ENCODE measurements around the gene DAPP1. TPM values are rescaled to one million over a fixed set of nuclear protein-coding genes. Genes with fewer than 3 reads are reported as not detected.

DAPP1 gene
- polyA plus RNA-seq, 1 donor from 2014 or later = 172 TPM

DNA sequence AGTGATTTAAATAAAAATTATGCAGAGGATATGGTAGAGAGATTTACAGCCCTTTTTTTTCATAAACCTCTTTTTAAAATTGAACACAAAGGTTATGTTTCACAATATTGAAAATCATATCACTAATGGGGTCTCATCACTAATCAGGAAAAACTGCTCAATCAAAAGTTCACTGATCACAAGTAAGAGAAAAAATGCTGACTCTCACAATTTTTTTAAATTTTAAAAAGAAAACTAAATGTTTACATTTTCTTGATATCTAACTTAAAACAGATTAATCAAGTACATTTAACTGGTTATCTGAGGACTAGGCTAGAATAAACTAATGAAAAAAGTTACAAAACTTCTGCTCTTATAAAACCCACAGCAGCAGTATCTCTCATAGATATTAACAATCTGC is 69.1 kb downstream of the DAPP1 start:
- H3K4me1 Mint-ChIP-seq = peaks cover under 1 to 3% (median 2%) of the 10 kb centered on the region in 3 donors
- peaks cover 3% of the 10 kb centered on the region for H3K36me3 Mint-ChIP-seq
- no peak overlapping the region for H3K4me3 Mint-ChIP-seq
- no peaks in the 10 kb centered on the region for H3K27me3 Mint-ChIP-seq
- no peaks in the 10 kb centered on the region for H3K9me3 Mint-ChIP-seq
- H3K27ac Mint-ChIP-seq = no peak overlapping the region

- Mint-ChIP-seq H3K27me3 (no peaks in the 10 kb centered on the region), H3K9me3 (no peaks in the 10 kb centered on the region), H3K4me3 (no peak overlapping the region), H3K36me3 (peaks cover 3% of the 10 kb centered on the region), H3K4me1 (peaks cover 5 to 8% (median 5%) of the 10 kb centered on the region in 3 donors), H3K27ac (no peak overlapping the region)
These were observed 69.5 kb downstream of the DAPP1 start for GRCh38 chr4:99886146-99886545.

GRCh38 chr4:99887837-99888236 is 71.2 kb downstream of the DAPP1 start:
- no peak overlapping the region for H3K4me3 Mint-ChIP-seq
- H3K9me3 Mint-ChIP-seq = no peaks in the 10 kb centered on the region
- no peak overlapping the region for H3K27ac Mint-ChIP-seq
- H3K27me3 Mint-ChIP-seq = no peaks in the 10 kb centered on the region
- H3K36me3 Mint-ChIP-seq = no peaks in the 10 kb centered on the region
- H3K4me1 Mint-ChIP-seq = peaks cover 10 to 12% (median 11%) of the 10 kb centered on the region in 3 donors

GRCh38 chr4:99891351-99891750 is 74.7 kb downstream of the DAPP1 start:
- Mint-ChIP-seq H3K36me3 (peaks cover 5% of the 10 kb centered on the region), H3K9me3 (no peaks in the 10 kb centered on the region), H3K4me1 (peaks cover 22 to 28% (median 24%) of the 10 kb centered on the region in 3 donors), H3K27ac (peak overlapping the region in 2 of 3 donors; percentile 32 to 67), H3K4me3 (peak overlapping the region in 1 of 4 donors; percentile 44), H3K27me3 (no peaks in the 10 kb centered on the region)

DNA sequence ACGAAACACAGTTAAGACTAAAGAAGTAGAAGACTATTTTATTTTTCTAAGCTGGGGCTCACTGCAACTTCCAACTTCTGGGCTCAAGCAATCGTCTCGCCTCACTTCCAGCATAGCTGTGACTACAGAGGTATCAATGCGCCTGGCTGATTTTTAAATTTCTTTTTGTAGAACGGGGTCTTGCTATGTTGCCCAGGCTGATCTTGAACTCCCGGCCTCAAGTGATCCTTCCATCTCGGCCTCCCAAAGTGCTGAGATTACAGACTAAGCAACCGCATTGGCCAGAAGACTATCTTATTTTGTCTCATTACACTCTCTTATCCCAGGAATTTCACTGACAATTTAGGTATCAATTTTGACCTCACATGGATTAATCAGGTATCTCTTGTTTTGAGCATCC is 76.4 kb downstream of the DAPP1 start:
- Mint-ChIP-seq H3K4me3 (peak overlapping the region; percentile 74 to 100 (median 98)), H3K4me1 (peaks cover 22 to 28% (median 24%) of the 10 kb centered on the region in 3 donors), H3K27me3 (no peaks in the 10 kb centered on the region), H3K9me3 (no peaks in the 10 kb centered on the region), H3K27ac (peak overlapping the region in 2 of 3 donors; percentile 73 to 99), H3K36me3 (peaks cover 5% of the 10 kb centered on the region)

- peak overlapping the region; percentile 96 to 100 (median 99) for H3K4me3 Mint-ChIP-seq
- H3K27me3 Mint-ChIP-seq = no peaks in the 10 kb centered on the region
- H3K4me1 Mint-ChIP-seq = peaks cover 21 to 28% (median 24%) of the 10 kb centered on the region in 3 donors
- H3K36me3 Mint-ChIP-seq = peaks cover 5% of the 10 kb centered on the region
- H3K27ac Mint-ChIP-seq = peak overlapping the region; percentile 97 to 99 (median 97)
- H3K9me3 Mint-ChIP-seq = no peaks in the 10 kb centered on the region
These were observed 77.2 kb downstream of the DAPP1 start for GRCh38 chr4:99893839-99894160.

DNA sequence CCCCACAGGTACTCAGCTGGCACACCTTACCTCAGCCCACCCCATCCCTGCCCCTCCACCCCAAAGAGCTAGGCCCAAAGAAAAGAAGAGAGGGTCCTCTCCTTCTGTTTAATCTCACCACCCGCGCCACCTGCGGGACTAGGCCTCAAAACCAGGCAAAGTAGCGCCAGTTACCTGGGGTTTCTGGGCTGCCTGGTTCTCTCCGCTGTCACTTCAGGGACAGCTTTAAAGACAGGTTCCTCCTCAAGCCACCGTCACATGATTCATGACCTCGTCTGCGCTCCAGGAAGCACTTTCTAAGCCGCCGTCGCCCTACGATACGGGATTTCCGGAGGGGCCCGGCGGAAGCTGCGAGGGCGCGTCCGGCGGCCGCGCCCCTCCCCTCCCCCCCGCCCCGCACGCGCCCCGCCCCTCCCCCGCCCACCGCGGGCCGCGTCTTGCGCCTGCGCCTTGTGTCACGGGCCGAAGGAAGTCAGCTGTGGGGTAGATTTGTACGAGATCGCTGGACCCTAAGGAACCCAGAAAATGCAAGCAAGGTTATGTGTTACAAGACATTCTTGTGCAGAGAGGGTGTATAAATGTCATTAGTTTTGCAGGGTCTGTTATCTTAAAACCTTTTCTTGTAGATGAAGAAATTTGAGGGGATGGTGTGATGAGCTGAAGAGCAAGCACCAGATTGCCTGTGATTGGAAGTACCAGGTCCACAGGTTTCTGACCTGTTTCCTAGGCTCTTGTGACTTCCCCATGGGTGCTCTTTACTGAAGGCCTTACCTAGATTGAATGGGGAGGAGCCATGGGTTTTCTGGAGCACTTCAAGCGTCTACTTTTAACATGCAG is 77.8 kb downstream of the DAPP1 start, which contains the start of gene LAMTOR3:
Gene LAMTOR3 (minus strand): TSS at position 267 of the 837 bp plus-strand sequence. CDS start 464 bp downstream, outside the sequence.
- Mint-ChIP-seq H3K27ac (peak within 1 kb of the TSS; percentile 97 to 99 (median 97)), H3K4me3 (peak within 1 kb of the TSS; percentile 96 to 100 (median 99)), H3K4me1 (peaks cover 21 to 26% (median 24%) of the 10 kb centered on the region in 3 donors), H3K36me3 (peaks cover 5% of the 10 kb centered on the region), H3K27me3 (no peaks in the 10 kb centered on the region), H3K9me3 (no peaks in the 10 kb centered on the region)

DNA sequence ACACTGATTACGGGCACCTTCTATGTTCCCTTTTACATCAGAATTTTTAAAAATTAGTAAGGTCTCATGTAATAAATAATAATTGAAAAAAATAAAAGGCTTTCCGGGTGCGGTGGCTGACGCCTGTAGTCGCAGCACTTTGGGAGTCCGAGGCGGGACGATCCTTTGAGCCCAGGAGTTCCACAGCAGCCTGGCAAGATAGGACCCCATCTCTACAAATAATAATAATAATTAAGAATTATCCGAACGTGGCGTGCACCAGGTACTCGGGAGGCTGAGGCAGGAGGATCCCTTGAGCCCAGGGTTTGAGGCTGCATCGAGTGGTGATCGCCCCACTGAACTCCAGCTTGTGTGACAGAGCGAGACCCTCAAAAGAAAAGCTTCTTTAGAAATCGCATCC is 78.4 kb downstream of the DAPP1 start:
- Mint-ChIP-seq H3K27me3 (no peaks in the 10 kb centered on the region), H3K27ac (peak overlapping the region; percentile 94 to 99 (median 97)), H3K4me1 (peaks cover 21 to 26% (median 24%) of the 10 kb centered on the region in 3 donors), H3K36me3 (peaks cover 5% of the 10 kb centered on the region), H3K4me3 (peak overlapping the region; percentile 37 to 99 (median 87)), H3K9me3 (no peaks in the 10 kb centered on the region)

DNA sequence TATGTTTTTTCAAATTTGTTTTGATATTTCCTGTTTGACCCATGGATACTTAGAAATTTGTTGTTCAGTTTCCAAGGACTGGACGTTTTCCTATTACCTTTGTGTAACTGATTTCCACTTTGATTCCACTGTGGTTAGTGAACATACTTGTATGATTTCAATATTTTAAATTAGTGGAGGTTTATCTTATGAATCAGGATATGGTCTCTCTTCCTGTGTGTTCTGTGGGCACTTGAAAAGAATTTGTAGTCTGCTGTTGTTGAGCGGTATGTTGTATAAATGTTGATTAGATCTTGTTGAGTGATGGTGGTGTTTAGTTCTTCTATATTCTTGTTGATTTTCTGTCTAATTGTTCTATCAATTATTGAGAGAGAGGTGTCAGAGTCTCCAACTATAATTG is 98.8 kb downstream of the DAPP1 start:
- H3K9me3 Mint-ChIP-seq = peaks cover 0 to 10% (median 2%) of the 10 kb centered on the region in 3 donors
- peaks cover 21% of the 10 kb centered on the region for H3K36me3 Mint-ChIP-seq
- no peak overlapping the region for H3K27ac Mint-ChIP-seq
- H3K27me3 Mint-ChIP-seq = no peaks in the 10 kb centered on the region
- H3K4me1 Mint-ChIP-seq = peaks cover 0 to 4% (median 0%) of the 10 kb centered on the region in 3 donors
- H3K4me3 Mint-ChIP-seq = no peak overlapping the region

DNA sequence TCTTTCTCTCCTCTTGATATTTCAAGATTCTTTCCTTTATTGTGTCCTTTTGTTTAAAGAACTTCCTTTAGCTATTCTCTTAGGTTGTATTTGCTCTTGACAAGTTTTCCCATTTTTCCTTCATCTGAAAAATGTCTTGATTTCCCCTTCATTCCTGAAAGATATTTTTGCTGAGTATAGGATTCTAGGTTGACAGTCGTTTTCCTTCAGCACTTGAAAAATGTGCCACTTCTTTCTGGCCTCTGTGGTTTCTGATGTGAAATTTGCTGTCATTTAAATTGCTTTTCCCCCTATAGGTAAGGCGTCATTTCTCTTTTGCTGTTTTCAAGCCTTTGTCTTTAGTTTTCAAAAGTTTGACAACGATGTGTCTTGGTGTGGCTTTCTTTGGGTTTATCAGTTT is 100.9 kb downstream of the DAPP1 start:
- Mint-ChIP-seq H3K4me1 (peaks cover 0 to 4% (median 0%) of the 10 kb centered on the region in 3 donors), H3K4me3 (no peak overlapping the region), H3K27me3 (no peaks in the 10 kb centered on the region), H3K27ac (no peak overlapping the region), H3K9me3 (peaks cover 0 to 10% (median 2%) of the 10 kb centered on the region in 3 donors), H3K36me3 (peaks cover 20% of the 10 kb centered on the region)

DNA sequence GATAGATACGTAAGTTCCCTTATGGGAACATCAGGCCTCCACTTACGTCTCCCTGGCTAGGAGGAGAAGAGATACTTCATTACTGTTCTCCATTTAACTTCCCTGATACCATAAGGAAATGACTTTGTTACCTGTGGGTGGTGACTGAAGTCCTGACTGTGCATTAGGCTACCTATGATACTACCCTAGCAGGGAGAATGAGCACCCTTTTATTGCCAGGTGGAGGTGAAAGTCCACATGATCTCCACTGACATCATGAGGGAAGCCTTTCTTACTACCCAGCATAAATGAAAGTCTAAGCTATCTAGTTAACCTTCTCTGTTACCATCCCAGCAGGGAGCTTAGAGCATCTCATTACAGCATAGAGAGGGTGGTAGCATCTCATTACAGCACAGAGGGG is 102.0 kb downstream of the DAPP1 start:
- Mint-ChIP-seq H3K9me3 (peaks cover 0 to 10% (median 2%) of the 10 kb centered on the region in 3 donors), H3K27ac (no peak overlapping the region), H3K4me1 (peaks cover 0 to 4% (median 0%) of the 10 kb centered on the region in 3 donors), H3K27me3 (no peaks in the 10 kb centered on the region), H3K4me3 (no peak overlapping the region), H3K36me3 (peaks cover 20% of the 10 kb centered on the region)

Other genes starting within 250 kb of the DAPP1 start
- not detected for gene MTTP, start 242.0 kb upstream of the DAPP1 start, polyA plus RNA-seq
- gene C4orf54, start 159.0 kb upstream of the DAPP1 start, polyA plus RNA-seq = not detected
- 21.3 TPM for gene LAMTOR3, start 77.6 kb downstream of the DAPP1 start, polyA plus RNA-seq
- 50.8 TPM for gene DNAJB14, start 129.8 kb downstream of the DAPP1 start, polyA plus RNA-seq
- gene H2AZ1, start 133.4 kb downstream of the DAPP1 start, polyA plus RNA-seq = 275 TPM

Measured in IgD-negative memory B cell (primary cell).